HG03521 (cell line): ENCODE results near the gene F2.
"Not testable (repeated sequence)": the region's sequence is repeated elsewhere in the genome, so short reads cannot be mapped to it uniquely, and the experiment has no call there.

Source experiments
- ATAC-seq: cut with Tn5 transposase; IDR thresholded peaks from one replicate; pipeline ENCODE4 v1.9.1; 2021; ENCODE audit warnings: mild to moderate bottlenecking, moderate library complexity; ENCODE audit not compliant: unreplicated experiment

F2 gene

GRCh38 chr11:46711303-46711702, 7.7 kb upstream of the F2 start:
- ATAC-seq: no peak

- ATAC-seq: no peak
Observed at GRCh38 chr11:46712874-46713576, 6.0 kb upstream of the F2 start.

GRCh38 chr11:46717825-46718154, 1.2 kb upstream of the F2 start:
- ATAC-seq: not testable (repeated sequence)

DNA sequence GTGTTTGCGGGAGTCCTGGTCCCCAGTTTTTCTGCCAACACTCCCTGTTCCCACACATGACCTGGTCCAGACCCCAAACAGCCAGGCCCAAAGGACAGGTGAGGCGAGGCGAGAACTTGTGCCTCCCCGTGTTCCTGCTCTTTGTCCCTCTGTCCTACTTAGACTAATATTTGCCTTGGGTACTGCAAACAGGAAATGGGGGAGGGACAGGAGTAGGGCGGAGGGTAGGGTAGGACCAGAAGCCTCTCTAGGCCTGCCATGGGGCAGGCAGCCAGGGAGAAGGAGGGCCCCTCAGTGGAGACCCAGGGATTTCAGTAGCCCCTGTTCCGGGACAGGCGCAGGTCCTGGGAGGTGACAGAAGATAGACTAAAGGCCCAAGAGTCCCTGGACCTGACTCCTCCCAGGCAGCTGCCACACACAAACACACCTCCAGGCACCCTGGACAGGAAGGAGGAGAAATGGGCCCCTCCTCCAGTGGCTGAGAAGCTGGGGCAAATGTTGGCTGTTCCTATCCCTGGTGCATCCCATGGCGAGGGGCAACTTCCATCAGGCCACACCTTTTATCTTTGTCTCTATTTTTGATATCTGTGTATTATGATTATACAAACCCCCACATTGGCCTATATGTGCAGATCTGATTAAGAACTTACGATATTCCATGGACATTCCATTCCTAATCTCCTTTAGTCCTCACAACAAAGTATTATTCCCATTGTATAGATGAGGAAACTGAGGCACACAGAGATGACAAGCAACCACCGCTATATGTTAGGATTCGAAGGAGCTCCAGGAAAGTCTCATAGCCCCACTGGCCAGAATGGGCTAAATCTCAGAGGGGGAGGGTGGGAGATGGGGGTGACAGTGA, 626 bp upstream of the F2 start:
- ATAC-seq: no peak

DNA sequence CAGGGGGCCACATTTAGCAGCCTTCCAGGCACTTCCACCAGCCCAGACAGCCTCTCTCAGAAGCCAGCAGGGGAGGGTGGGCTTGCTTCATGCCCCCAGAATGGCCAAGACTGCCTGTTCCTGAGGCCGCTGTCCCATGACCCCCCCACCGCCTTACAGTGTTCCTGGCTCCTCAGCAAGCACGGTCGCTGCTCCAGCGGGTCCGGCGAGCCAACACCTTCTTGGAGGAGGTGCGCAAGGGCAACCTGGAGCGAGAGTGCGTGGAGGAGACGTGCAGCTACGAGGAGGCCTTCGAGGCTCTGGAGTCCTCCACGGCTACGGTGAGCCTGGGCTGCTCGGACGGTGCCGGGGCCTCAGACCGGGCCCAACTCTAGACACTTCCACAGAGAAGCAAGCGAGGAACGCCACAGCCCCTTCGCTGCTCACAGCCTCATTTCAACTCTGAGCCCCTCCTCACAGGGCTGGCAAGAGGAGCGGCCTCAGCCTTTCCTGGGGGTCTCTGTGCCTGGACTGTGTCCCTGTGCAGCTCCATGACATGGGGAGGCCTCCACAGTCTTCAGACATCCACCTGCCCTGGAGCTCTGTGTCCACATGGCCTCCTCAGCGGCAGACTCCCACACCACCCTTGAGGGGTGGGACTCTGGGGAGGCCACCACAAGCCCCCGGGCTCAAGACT, 668 bp downstream of the F2 start:
- no peak for ATAC-seq

GRCh38 chr11:46721286-46721685, 2.3 kb downstream of the F2 start:
- ATAC-seq: no peak

GRCh38 chr11:46722566-46723358, 3.7 kb downstream of the F2 start:
- no peak for ATAC-seq

- no peak for ATAC-seq
Observed at GRCh38 chr11:46723359-46723680, 4.3 kb downstream of the F2 start.

- no peak for ATAC-seq
Observed at GRCh38 chr11:46724088-46724487, 5.1 kb downstream of the F2 start.

GRCh38 chr11:46725338-46726205, 6.6 kb downstream of the F2 start:
- no peak for ATAC-seq

- no peak for ATAC-seq
Observed at GRCh38 chr11:46726206-46726862, 7.3 kb downstream of the F2 start.

- ATAC-seq: no peak
Observed at GRCh38 chr11:46727952-46728658, 9.1 kb downstream of the F2 start.

DNA sequence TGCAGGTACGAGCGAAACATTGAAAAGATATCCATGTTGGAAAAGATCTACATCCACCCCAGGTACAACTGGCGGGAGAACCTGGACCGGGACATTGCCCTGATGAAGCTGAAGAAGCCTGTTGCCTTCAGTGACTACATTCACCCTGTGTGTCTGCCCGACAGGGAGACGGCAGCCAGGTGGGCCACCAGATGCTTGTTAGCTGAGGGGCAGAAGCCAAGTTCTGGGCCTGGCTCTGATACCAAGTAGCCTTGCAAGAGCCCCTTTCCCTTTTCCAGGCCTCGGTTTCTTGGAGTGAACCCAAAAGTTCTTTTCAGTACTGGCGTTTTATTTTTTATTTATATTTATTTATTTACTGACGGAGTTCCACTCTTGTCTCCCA, 9.6 kb downstream of the F2 start:
- no peak for ATAC-seq

DNA sequence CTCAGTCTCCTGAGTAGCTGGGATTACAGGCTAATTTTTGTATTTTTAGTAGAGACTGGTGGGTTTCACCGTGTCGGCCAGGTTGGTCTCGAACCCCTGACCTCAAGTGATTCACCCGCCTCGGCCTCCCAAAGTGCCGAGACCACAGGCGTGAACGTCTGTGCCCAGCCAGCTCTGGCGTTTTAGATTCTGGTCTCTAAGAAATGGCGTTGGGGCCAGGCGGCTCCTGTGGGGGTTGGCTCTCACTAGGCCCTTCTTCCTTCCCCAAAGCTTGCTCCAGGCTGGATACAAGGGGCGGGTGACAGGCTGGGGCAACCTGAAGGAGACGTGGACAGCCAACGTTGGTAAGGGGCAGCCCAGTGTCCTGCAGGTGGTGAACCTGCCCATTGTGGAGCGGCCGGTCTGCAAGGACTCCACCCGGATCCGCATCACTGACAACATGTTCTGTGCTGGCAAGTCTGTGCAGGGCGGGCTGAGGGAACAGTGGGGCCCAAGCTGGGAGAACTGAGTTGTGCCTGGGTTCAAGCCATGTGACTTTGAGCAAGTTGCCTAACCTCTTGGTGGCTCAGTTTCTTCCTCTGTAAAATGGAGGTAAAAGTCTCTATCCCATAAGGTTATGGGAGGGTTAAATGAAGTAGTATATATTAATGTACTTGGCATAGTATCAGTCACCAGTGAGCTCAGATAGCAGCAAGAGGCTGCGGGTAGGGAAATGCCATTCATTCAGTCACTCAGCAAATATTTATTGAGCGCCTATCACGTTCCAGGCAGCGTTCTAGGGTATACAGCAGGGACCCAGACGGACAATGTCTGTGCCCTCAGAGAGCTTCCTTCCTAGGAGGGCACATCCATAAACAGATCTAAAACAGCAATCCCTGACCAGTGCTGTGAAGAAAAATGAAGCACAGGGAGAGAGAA, 10.4 kb downstream of the F2 start:
- no peak for ATAC-seq

DNA sequence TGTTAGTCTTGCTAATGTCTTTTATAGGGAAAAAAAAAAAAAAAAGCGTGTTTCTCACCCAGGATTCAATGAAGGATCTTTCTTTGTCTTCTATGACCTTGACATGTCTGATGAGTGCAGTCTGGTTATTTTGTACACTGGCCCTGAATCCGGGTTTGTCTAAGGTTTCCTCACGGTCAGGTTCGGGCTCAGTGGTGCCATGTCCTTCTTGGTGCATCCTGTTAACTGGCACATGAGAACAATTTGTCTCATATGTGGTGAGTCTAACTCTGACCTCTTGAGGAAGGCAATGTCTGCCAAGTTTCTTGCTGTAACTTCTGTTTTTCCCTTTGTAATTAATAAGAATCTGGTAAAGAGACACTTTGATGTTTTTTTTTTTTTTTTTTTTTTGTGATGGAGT, 12.5 kb downstream of the F2 start:
- ATAC-seq: no peak

GRCh38 chr11:46733234-46733633, 14.2 kb downstream of the F2 start:
- no peak for ATAC-seq

GRCh38 chr11:46736146-46736545, 17.1 kb downstream of the F2 start:
- ATAC-seq: no peak

- ATAC-seq: no peak
Observed at GRCh38 chr11:46736615-46737014, 17.6 kb downstream of the F2 start.
